H9 (cell line): ENCODE data around the gene DYNC1H1. TPM values are rescaled to one million over a fixed set of nuclear protein-coding genes. Genes with fewer than 3 reads are reported as not detected.

ENCODE experiments used
- DNase-seq: peaks from one replicate; pipeline ENCODE4 v3.0.0-alpha.2; 2017
- H2AFZ ChIP-seq: one replicate; pipeline ENCODE4 v1.6.1; 2013; ENCODE audit warnings: mild to moderate bottlenecking, low read length, control low read depth, moderate library complexity
- H2AK5ac ChIP-seq: 2 replicates; pipeline ENCODE4 v1.6.1; 2013; ENCODE audit warnings: low read length, control low read depth, mixed read lengths; ENCODE audit not compliant: insufficient read length
- H2BK120ac ChIP-seq: one replicate; pipeline ENCODE4 v1.6.1; 2013; ENCODE audit warnings: low read depth, mild to moderate bottlenecking, low read length, control low read depth, inconsistent platforms; ENCODE audit not compliant: poor library complexity, severe bottlenecking
- H2BK12ac ChIP-seq: 2 replicates; pipeline ENCODE4 v1.6.1; 2013; ENCODE audit warnings: low read length, control low read depth, mixed read lengths, low read depth; ENCODE audit not compliant: insufficient read length
- H2BK15ac ChIP-seq: 2 replicates; pipeline ENCODE4 v1.6.1; 2013; ENCODE audit warnings: low read depth, low read length, control low read depth
- H2BK20ac ChIP-seq: one replicate; pipeline ENCODE4 v1.6.1; 2013; ENCODE audit warnings: low read depth, mild to moderate bottlenecking, low read length, control low read depth, inconsistent platforms; ENCODE audit not compliant: poor library complexity, severe bottlenecking
- H2BK5ac ChIP-seq: 2 replicates; pipeline ENCODE4 v1.6.1; 2013; ENCODE audit warnings: low read length, control low read depth, mixed read lengths; ENCODE audit not compliant: insufficient read length
- H3K14ac ChIP-seq: 2 replicates; pipeline ENCODE4 v1.6.1; 2013; ENCODE audit warnings: low read length, control low read depth; ENCODE audit not compliant: insufficient read depth
- H3K18ac ChIP-seq: 2 replicates; pipeline ENCODE4 v1.6.1; 2013; ENCODE audit warnings: low read depth, mild to moderate bottlenecking, mixed read lengths, low read length, control low read depth; ENCODE audit not compliant: insufficient read length
- H3K23ac ChIP-seq: 2 replicates; pipeline ENCODE4 v1.6.1; 2013; ENCODE audit warnings: low read length, control low read depth, mixed read lengths, low read depth; ENCODE audit not compliant: insufficient read length
- H3K23me2 ChIP-seq: 2 replicates; pipeline ENCODE4 v1.6.1; 2013; ENCODE audit warnings: low read depth, mild to moderate bottlenecking, mixed read lengths, low read length, control low read depth; ENCODE audit not compliant: insufficient read length, poor library complexity, severe bottlenecking
- H3K27ac ChIP-seq: 2 replicates; pipeline ENCODE4 v1.5.1; 2013; ENCODE audit warnings: low read length, control low read depth, mixed read lengths, low read depth; ENCODE audit not compliant: insufficient read length
- H3K27me3 ChIP-seq: 2 replicates; pipeline ENCODE4 v1.6.1; 2013; ENCODE audit warnings: low read length, control low read depth, inconsistent platforms; ENCODE audit not compliant: insufficient read depth
- H3K4ac ChIP-seq: 2 replicates; pipeline ENCODE4 v1.6.1; 2013; ENCODE audit warnings: low read depth, mild to moderate bottlenecking, control low read depth, inconsistent platforms, low read length, moderate library complexity
- H3K4me1 ChIP-seq: 2 replicates; pipeline ENCODE4 v1.6.1; 2013; ENCODE audit warnings: low read length, control low read depth, inconsistent platforms; ENCODE audit not compliant: insufficient read depth
- H3K4me2 ChIP-seq: 2 replicates; pipeline ENCODE4 v1.6.1; 2013; ENCODE audit warnings: low read length, control low read depth, mixed read lengths; ENCODE audit not compliant: insufficient read length, insufficient read depth
- H3K56ac ChIP-seq: 2 replicates; pipeline ENCODE4 v1.6.1; 2013; ENCODE audit warnings: low read depth, mild to moderate bottlenecking, mixed read lengths, low read length, control low read depth; ENCODE audit not compliant: insufficient read length
- H3K79me1 ChIP-seq: 2 replicates; pipeline ENCODE4 v1.6.1; 2013; ENCODE audit warnings: low read depth, mild to moderate bottlenecking, moderate library complexity, low read length, control low read depth, inconsistent platforms; ENCODE audit not compliant: insufficient read depth, poor library complexity, severe bottlenecking
- H3K79me2 ChIP-seq: 2 replicates; pipeline ENCODE4 v1.6.1; 2013; ENCODE audit warnings: low read length, control low read depth, inconsistent platforms; ENCODE audit not compliant: insufficient read depth
- H3K9ac ChIP-seq: 2 replicates; pipeline ENCODE4 v1.6.1; 2013; ENCODE audit warnings: low read length, control low read depth, mixed read lengths; ENCODE audit not compliant: insufficient read length; ENCODE audit errors: extremely low read depth
- H3K9me3 ChIP-seq: one replicate; pipeline ENCODE4 v1.6.1; 2013; ENCODE audit warnings: low read depth, low read length, inconsistent platforms; ENCODE audit not compliant: control insufficient read depth
- H3T11ph ChIP-seq: one replicate; pipeline ENCODE4 v1.6.1; 2013; ENCODE audit warnings: mild to moderate bottlenecking, low read length, control low read depth, inconsistent platforms
- H4K20me1 ChIP-seq: one replicate; pipeline ENCODE4 v1.6.1; 2013; ENCODE audit not compliant: control insufficient read depth, insufficient read length, insufficient read depth
- H4K5ac ChIP-seq: 2 replicates; pipeline ENCODE4 v1.6.1; 2013; ENCODE audit warnings: low read depth, mild to moderate bottlenecking, mixed read lengths, low read length, control low read depth; ENCODE audit not compliant: insufficient read length
- H4K8ac ChIP-seq: replicated peaks from 2 replicates; pipeline ENCODE4 v1.6.1; 2013; ENCODE audit warnings: low read length, control low read depth, mixed read lengths, low read depth; ENCODE audit not compliant: insufficient read length
- H4K91ac ChIP-seq: 2 replicates; pipeline ENCODE4 v1.6.1; 2013; ENCODE audit warnings: low read depth, mild to moderate bottlenecking, moderate library complexity, mixed read lengths, low read length, control low read depth; ENCODE audit not compliant: insufficient read length
- H3K27ac Mint-ChIP-seq, 3 experiments: 2 replicates in 2 of 3; 3 replicates in 1 of 3; pipeline ENCODE4 v1.8.0; 2020 to 2021; ENCODE audit warnings: mixed read lengths in 3 of 3, mild to moderate bottlenecking in 1 of 3, moderate library complexity in 1 of 3
- H3K27me3 Mint-ChIP-seq: 2 replicates; pipeline ENCODE4 v1.8.0; 2021; ENCODE audit warnings: low read depth, mild to moderate bottlenecking, moderate library complexity, mixed read lengths
- H3K36me3 Mint-ChIP-seq, 3 experiments: 2 replicates in 2 of 3; 3 replicates in 1 of 3; pipeline ENCODE4 v1.8.0; 2020 to 2021; ENCODE audit warnings: low read depth in 3 of 3, mixed read lengths in 3 of 3; ENCODE audit not compliant: insufficient read depth in 1 of 3
- H3K4me1 Mint-ChIP-seq, 2 experiments: 2 replicates each; pipeline ENCODE4 v1.8.0; 2020; ENCODE audit warnings: mixed read lengths in 2 of 2
- H3K4me3 Mint-ChIP-seq, 2 experiments: 2 replicates in 1 of 2; 3 replicates in 1 of 2; pipeline ENCODE4 v1.8.0; 2020 to 2021; ENCODE audit warnings: mild to moderate bottlenecking in 2 of 2, mixed read lengths in 2 of 2, moderate library complexity in 1 of 2
- H3K9me3 Mint-ChIP-seq, 2 experiments: 2 replicates in 1 of 2; 3 replicates in 1 of 2; pipeline ENCODE4 v1.8.0; 2020; ENCODE audit warnings: mild to moderate bottlenecking in 2 of 2, mixed read lengths in 2 of 2, moderate library complexity in 1 of 2
- CTCF ChIP-seq: fragments of 200-600 bp; sonication (generic); conservative IDR thresholded peaks from 3 replicates; pipeline ENCODE4 v1.8.0; 2021; ENCODE audit warnings: antibody characterized with exemption, mild to moderate bottlenecking
- WGBS: extraction: QIAGEN DNeasy Blood & Tissue Kit; methylation state at CpG from one replicate; pipeline ENCODE4 v1.1.7; 2013; ENCODE audit warnings: missing lambda C conversion rate, low lambda C conversion rate, mixed read lengths; ENCODE audit not compliant: insufficient read length; ENCODE audit errors: extremely low coverage; 5-methylcytosine and 5-hydroxymethylcytosine counted together
- total RNA-seq: library from RNA; stranded (reverse); gene quantifications from 2 replicates; pipeline ENCODE4 v1.2.1, GENCODE V29; 2021

DYNC1H1 gene
- total RNA-seq, 1 experiment from 2014 or later = 359 TPM

- Mint-ChIP-seq H3K27ac (no peak overlapping the region), H3K4me3 (no peak overlapping the region), H3K4me1 (no peaks in the 10 kb centered on the region), H3K27me3 (no peaks in the 10 kb centered on the region; the same call in 1 of the 2 replicates), H3K36me3 (peaks cover 85 to 100% (median 100%) of the 10 kb centered on the region in 3 experiments; a peak in 6 of 7 replicates), H3K9me3 (no peaks in the 10 kb centered on the region)
- no peaks in the 10 kb centered on the region for H3K23me2 ChIP-seq
- H2BK15ac ChIP-seq = no peak overlapping the region
- no peaks in the 10 kb centered on the region for H3K9me3 ChIP-seq
- H3K79me1 ChIP-seq = no peaks in the 10 kb centered on the region
- H3K56ac ChIP-seq = no peak overlapping the region
- no peak overlapping the region for H3K9ac ChIP-seq
- H4K8ac ChIP-seq = no peak overlapping the region
- H3K79me2 ChIP-seq = no peaks in the 10 kb centered on the region
- no peak overlapping the region for H4K91ac ChIP-seq
- H3K18ac ChIP-seq = no peak overlapping the region
- no peak overlapping the region for H3K4me2 ChIP-seq
- no peak for DNase-seq
- TF ChIP-seq CTCF = no peak
- WGBS = no CpG with 5 or more reads among the region's 8 CpGs
- H3K14ac ChIP-seq = no peak overlapping the region
- H4K20me1 ChIP-seq = no peaks in the 10 kb centered on the region
- H3K23ac ChIP-seq = no peak overlapping the region
- H4K5ac ChIP-seq = no peak overlapping the region
- no peak overlapping the region for H2AFZ ChIP-seq
- no peak overlapping the region for H3T11ph ChIP-seq
- no peak overlapping the region for H2BK12ac ChIP-seq
- no peak overlapping the region for H2BK20ac ChIP-seq
- H3K27ac ChIP-seq = no peak overlapping the region
- H2AK5ac ChIP-seq = no peak overlapping the region
- H3K4me1 ChIP-seq = no peaks in the 10 kb centered on the region
- no peaks in the 10 kb centered on the region; the same call in 1 of the 2 replicates for H3K27me3 ChIP-seq
- H3K4ac ChIP-seq = no peak overlapping the region
- H2BK120ac ChIP-seq = no peak overlapping the region
- no peak overlapping the region for H2BK5ac ChIP-seq
These were observed 47.3 kb downstream of the DYNC1H1 start for GRCh38 chr14:102011631-102012030.
